GM12801 (cell line): ENCODE data around the gene CEP85L.

ENCODE experiments used
- TF ChIP-seq, protein P1 (sequence below): IDR thresholded peaks from one replicate; pipeline ENCODE4 v1.5.1; 2011; ENCODE audit warnings: control low read depth; ENCODE audit not compliant: insufficient read length; ENCODE audit errors: extremely low read depth

CEP85L gene

DNA sequence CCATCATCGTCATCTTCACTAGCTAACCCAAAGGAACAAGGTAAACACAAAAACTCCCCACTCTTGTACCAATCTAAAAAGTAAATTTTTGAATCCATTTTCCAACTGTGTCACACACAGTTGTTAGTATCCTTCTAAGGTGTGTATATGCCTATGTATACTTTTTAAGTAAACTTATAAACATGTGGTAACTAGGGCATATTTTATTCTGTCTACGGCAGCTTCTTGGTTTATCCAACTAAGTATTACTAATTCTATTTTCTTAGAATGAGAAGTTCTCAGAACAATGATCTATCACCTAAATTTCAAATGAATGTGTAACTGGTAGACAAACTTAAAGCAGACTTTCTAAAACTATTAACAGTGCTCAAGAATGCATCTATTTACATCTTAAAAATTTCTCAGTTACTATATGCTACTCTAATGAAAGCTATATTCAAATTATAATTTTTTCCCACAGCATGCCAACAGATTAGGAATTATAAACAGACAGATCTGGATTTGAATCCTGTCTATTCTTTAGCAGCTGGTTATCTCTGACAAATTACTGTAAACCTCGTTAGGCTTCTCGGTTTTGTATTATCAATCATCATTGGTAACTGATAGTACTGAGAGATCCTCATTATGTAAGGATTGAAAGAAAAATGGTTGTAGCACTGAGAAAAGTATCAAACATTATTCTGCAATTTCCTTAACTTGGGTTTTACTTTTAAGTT lies 105.1 kb downstream of the CEP85L start:
- TF ChIP-seq, protein P1, sequence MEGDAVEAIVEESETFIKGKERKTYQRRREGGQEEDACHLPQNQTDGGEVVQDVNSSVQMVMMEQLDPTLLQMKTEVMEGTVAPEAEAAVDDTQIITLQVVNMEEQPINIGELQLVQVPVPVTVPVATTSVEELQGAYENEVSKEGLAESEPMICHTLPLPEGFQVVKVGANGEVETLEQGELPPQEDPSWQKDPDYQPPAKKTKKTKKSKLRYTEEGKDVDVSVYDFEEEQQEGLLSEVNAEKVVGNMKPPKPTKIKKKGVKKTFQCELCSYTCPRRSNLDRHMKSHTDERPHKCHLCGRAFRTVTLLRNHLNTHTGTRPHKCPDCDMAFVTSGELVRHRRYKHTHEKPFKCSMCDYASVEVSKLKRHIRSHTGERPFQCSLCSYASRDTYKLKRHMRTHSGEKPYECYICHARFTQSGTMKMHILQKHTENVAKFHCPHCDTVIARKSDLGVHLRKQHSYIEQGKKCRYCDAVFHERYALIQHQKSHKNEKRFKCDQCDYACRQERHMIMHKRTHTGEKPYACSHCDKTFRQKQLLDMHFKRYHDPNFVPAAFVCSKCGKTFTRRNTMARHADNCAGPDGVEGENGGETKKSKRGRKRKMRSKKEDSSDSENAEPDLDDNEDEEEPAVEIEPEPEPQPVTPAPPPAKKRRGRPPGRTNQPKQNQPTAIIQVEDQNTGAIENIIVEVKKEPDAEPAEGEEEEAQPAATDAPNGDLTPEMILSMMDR, result no peak

DNA sequence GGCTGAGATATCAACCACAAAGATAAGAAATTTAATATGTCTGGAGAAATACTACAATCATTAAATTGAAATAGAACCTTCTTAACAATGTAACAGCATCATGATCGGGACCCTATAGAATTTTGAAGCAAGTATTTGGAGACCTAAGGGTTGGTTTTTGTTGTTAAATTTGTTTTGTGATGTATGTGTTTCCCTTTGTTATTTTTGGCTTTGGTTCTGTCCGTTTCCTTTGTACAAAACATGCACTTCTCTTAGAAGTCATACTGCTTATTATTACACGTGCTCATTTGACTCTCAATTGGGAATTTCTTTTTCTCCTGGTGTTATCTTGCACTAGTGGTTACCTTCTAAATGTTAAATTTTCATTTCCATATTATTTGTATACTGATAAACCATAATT lies 107.3 kb downstream of the CEP85L start:
- TF ChIP-seq, protein P1, result no peak

DNA sequence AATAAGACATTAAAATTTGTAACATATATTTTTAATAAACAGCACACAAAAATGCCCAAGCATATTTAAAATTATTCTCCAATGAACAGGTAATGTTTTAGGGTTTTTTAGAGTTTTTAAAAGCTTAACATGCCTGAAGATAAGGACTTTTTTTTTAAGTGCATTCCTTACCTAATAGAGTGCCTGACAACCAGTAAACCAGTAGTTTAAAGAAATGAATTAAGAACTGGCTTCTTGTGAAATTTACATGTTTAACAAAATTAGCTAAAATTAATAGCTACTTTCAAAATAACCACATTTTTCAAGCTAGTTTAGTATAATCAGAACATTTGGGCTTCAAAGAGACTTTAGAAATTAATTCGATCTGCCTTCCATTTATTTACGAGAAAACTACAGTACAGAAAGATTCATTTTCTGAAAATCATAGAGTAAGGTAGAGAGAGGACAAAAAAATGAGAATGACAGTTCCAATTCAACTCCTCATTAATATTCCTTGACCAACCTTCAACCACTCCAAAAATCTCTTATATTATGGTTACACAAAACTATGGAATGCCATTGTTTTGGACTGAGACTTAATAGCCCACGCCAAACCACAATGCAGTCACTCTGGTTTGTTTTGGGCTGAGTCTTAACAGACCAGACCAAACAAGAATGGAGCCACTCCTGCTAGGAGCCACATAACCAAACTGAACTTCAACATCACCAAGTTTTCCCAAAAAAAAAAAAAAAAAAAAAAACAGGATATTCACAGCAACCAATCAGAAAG lies 109.0 kb downstream of the CEP85L start:
- TF ChIP-seq, protein P1, result no peak

GRCh38 chr6:118537574-118537973 lies 113.8 kb downstream of the CEP85L start:
- TF ChIP-seq, protein P1, result no peak

DNA sequence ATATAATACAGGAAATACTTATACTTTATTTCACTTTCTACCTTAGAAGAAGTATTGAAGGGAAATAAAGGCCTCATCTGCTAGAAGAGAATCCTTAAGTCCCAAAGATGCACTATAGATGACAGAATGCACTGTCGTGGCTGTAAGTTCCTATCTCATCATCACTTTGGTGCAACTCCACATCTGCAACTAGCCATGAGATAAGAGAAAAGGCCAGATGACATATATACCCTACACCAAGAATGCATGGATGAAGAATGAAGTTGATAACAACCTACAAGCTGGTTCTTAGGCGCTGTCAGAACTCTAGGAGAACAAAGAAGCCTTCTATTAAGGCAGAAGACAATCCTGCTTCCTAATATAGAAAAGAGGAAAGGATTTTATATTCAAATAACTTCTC lies 114.9 kb downstream of the CEP85L start:
- TF ChIP-seq, protein P1, result no peak

- TF ChIP-seq, protein P1, result no peak
These were observed 116.1 kb downstream of the CEP85L start for GRCh38 chr6:118535176-118535844.

DNA sequence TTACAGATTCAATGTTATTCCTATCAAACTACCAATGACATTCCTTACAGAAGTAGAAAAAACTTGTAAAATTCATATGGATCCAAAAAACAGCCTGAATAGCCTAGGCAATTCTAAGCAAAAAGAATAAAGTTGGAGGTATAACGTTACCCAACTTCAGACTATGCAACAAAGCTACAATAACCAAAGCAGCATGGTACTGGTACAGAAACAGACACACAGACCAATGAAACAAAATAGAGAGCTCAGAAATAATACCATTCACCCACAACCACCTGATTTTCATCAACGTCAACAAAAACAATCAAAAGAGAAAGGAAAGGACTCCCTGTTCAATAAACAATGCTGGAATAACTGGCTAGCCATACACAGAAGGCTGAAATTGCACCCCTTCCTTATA lies 120.4 kb downstream of the CEP85L start:
- TF ChIP-seq, protein P1, result no peak
